ENCODE data around the gene CRELD1. TPM values are rescaled to one million over a fixed set of nuclear protein-coding genes. Genes with fewer than 3 reads are reported as not detected.
"Not testable (repeated sequence)": the region's sequence is repeated elsewhere in the genome, so short reads cannot be mapped to it uniquely, and the experiment has no call there.

CRELD1 gene
- total RNA-seq, 1 experiment from 2014 or later: 13.2 TPM

DNA sequence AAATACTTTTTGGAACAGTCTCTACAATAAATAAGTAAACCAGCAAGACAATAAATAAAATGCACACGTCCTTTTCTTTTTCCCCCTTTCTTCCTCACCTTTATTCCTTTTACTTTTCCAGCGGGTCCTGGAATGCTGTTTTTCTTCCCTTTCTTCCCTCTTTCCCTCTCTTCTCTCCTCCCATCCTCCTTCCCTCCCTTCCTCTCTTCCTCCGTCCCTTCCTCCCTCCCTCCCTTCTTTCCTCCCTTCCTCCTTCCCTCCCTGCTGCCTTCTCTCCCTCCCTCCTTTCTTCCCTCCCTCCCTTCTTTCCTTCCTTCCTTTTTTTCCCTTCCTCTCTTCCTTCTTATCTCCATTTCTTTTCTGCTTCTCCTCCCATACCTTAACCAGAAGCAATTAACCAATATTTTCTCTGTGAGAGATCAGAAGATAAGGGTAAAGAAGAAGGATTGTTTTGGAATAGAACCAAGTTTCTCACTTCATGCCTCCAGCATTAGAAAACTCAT, 34.3 kb upstream of the CRELD1 start:
- Histone ChIP-seq H3K4me1 (ENCODE audit: insufficient read depth, low read length, poor library complexity, severe bottlenecking) (peaks cover 13% of the 10 kb centered on the region), H3K4me3 (ENCODE audit: low read depth, low read length, poor library complexity, severe bottlenecking) (no peak overlapping the region), H3K36me3 (ENCODE audit: insufficient read depth, low read length, poor library complexity, severe bottlenecking) (no peaks in the 10 kb centered on the region), H3K27ac (ENCODE audit: low read depth, low read length, poor library complexity, severe bottlenecking) (no peak overlapping the region), H3K27me3 (replicated peaks; ENCODE audit: insufficient read depth, low read depth, low read length, poor library complexity) (no peaks in the 10 kb centered on the region), H3K9me3 (ENCODE audit: low read depth, low read length, poor library complexity, severe bottlenecking) (no peaks in the 10 kb centered on the region)
- TF ChIP-seq EZH2 (IDR thresholded peaks at IDR 0.05; ENCODE audit: borderline replicate concordance, low read depth, low read length, poor library complexity, severe bottlenecking): no peak
- TF ChIP-seq, protein P1, sequence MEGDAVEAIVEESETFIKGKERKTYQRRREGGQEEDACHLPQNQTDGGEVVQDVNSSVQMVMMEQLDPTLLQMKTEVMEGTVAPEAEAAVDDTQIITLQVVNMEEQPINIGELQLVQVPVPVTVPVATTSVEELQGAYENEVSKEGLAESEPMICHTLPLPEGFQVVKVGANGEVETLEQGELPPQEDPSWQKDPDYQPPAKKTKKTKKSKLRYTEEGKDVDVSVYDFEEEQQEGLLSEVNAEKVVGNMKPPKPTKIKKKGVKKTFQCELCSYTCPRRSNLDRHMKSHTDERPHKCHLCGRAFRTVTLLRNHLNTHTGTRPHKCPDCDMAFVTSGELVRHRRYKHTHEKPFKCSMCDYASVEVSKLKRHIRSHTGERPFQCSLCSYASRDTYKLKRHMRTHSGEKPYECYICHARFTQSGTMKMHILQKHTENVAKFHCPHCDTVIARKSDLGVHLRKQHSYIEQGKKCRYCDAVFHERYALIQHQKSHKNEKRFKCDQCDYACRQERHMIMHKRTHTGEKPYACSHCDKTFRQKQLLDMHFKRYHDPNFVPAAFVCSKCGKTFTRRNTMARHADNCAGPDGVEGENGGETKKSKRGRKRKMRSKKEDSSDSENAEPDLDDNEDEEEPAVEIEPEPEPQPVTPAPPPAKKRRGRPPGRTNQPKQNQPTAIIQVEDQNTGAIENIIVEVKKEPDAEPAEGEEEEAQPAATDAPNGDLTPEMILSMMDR (conservative IDR thresholded peaks at IDR 0.05; ENCODE audit: low read depth, low read length): no peak
- POLR2A ChIA-PET (ENCODE audit: low non-redundant PET): no interaction called here
- DNase-seq (ENCODE audit: low spot score): no peak
- intact Hi-C loops (cut with micrococcal nuclease; ENCODE audit: unreplicated experiment): no loop called here
- CTCF ChIA-PET: no interaction called here
- BruUV-seq (replicated peaks): no TSS peak

DNA sequence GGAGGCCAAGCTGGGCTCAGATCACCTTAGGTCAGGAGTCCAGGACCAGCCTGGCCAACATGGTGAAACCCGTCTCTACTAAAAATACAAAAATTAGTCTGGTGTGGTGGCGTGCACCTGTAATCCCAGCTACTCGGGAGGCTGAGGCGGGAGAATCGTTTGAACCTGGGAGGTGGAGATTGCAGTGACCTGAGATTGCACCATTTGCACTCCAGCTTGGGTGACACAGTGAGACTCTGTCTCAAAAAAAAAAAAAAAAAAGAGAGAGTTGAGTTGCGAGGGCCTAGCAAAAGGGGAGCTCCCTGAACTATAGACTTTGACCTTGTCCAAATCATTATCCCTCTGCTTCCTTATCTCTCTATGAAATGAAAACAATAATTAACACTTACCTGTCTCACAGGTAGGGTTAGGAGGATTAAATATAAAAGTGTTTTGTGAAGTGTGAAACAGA, 32.6 kb upstream of the CRELD1 start:
- H3K4me1 ChIP-seq (ENCODE audit: insufficient read depth, low read length, poor library complexity, severe bottlenecking): peaks cover 13% of the 10 kb centered on the region
- BruUV-seq (replicated peaks); POLR2A ChIA-PET (ENCODE audit: low non-redundant PET); H3K27ac ChIP-seq (ENCODE audit: low read depth, low read length, poor library complexity, severe bottlenecking); H3K4me3 ChIP-seq (ENCODE audit: low read depth, low read length, poor library complexity, severe bottlenecking); H3K36me3 ChIP-seq (ENCODE audit: insufficient read depth, low read length, poor library complexity, severe bottlenecking); intact Hi-C loops (cut with micrococcal nuclease; ENCODE audit: unreplicated experiment); H3K27me3 ChIP-seq (replicated peaks; ENCODE audit: insufficient read depth, low read depth, low read length, poor library complexity); DNase-seq (ENCODE audit: low spot score); H3K9me3 ChIP-seq (ENCODE audit: low read depth, low read length, poor library complexity, severe bottlenecking): not testable (repeated sequence)
- CTCF ChIA-PET: interaction anchor here (0.6 kb wide), 1 partner anchor 31 kb away, joined by 3 read pairs; no protein-coding TSS in a partner anchor

- no TSS peak for BruUV-seq (replicated peaks)
- H3K4me3 ChIP-seq (ENCODE audit: low read depth, low read length, poor library complexity, severe bottlenecking): no peak overlapping the region
- POLR2A ChIA-PET (ENCODE audit: low non-redundant PET): no interaction called here
- CTCF ChIA-PET: no interaction called here
- H3K36me3 ChIP-seq (ENCODE audit: insufficient read depth, low read length, poor library complexity, severe bottlenecking): no peaks in the 10 kb centered on the region
- intact Hi-C loops (cut with micrococcal nuclease; ENCODE audit: unreplicated experiment): no loop called here
- peaks cover 13% of the 10 kb centered on the region for H3K4me1 ChIP-seq (ENCODE audit: insufficient read depth, low read length, poor library complexity, severe bottlenecking)
- H3K27ac ChIP-seq (ENCODE audit: low read depth, low read length, poor library complexity, severe bottlenecking): no peak overlapping the region
- no peaks in the 10 kb centered on the region for H3K9me3 ChIP-seq (ENCODE audit: low read depth, low read length, poor library complexity, severe bottlenecking)
- no peak for DNase-seq (ENCODE audit: low spot score)
- no peaks in the 10 kb centered on the region for H3K27me3 ChIP-seq (replicated peaks; ENCODE audit: insufficient read depth, low read depth, low read length, poor library complexity)
- TF ChIP-seq EZH2 (IDR thresholded peaks at IDR 0.05; ENCODE audit: borderline replicate concordance, low read depth, low read length, poor library complexity, severe bottlenecking): no peak
- TF ChIP-seq, protein P1 (conservative IDR thresholded peaks at IDR 0.05; ENCODE audit: low read depth, low read length): no peak
Observed at GRCh38 chr3:9901967-9902366, 31.7 kb upstream of the CRELD1 start.

Data from A673 (cell line).